SK-N-DZ (cell line): ENCODE data around the gene SMG9.
"Not testable (repeated sequence)": the region's sequence is repeated elsewhere in the genome, so short reads cannot be mapped to it uniquely, and the experiment has no call there.

Experiments
- DNase-seq: peaks from one replicate; pipeline ENCODE4 v3.0.0-alpha.2; 2015; ENCODE audit warnings: low spot score

Gene SMG9

GRCh38 chr19:43780706-43781525, 26.2 kb upstream of the SMG9 start, which contains the start of gene KCNN4:
Gene KCNN4 (minus strand): TSS chr19:43780973. CDS start chr19:43780861, 112 bp downstream.
- DNase-seq = no peak

GRCh38 chr19:43779820-43780219, 25.1 kb upstream of the SMG9 start:
- no peak for DNase-seq

- no peak for DNase-seq
Observed at GRCh38 chr19:43779147-43779819, 24.5 kb upstream of the SMG9 start.

- no peak for DNase-seq
Observed at GRCh38 chr19:43778651-43779050, 23.9 kb upstream of the SMG9 start.

GRCh38 chr19:43777163-43777695, 22.5 kb upstream of the SMG9 start:
- DNase-seq = no peak

GRCh38 chr19:43776286-43776685, 21.5 kb upstream of the SMG9 start:
- no peak for DNase-seq

- no peak for DNase-seq
Observed at GRCh38 chr19:43775299-43775890, 20.6 kb upstream of the SMG9 start.

GRCh38 chr19:43774940-43775258, 20.1 kb upstream of the SMG9 start:
- not testable (repeated sequence) for DNase-seq

- peak; percentile 73 for DNase-seq
Observed at GRCh38 chr19:43774103-43774939, 19.6 kb upstream of the SMG9 start.

- peak; percentile 27 for DNase-seq
Observed at GRCh38 chr19:43773725-43774102, 19.0 kb upstream of the SMG9 start.

GRCh38 chr19:43769256-43769655, 14.5 kb upstream of the SMG9 start:
- no peak for DNase-seq

- DNase-seq = no peak
Observed at GRCh38 chr19:43768273-43769050, 13.7 kb upstream of the SMG9 start.

- no peak for DNase-seq
Observed at GRCh38 chr19:43767818-43768217, 13.1 kb upstream of the SMG9 start.

GRCh38 chr19:43767316-43767715, 12.6 kb upstream of the SMG9 start:
- DNase-seq = no peak

GRCh38 chr19:43766755-43767043, 11.9 kb upstream of the SMG9 start:
- no peak for DNase-seq

GRCh38 chr19:43765109-43765876, 10.5 kb upstream of the SMG9 start:
- DNase-seq = no peak

- DNase-seq = not testable (repeated sequence)
Observed at GRCh38 chr19:43764684-43765083, 9.9 kb upstream of the SMG9 start.

GRCh38 chr19:43763473-43763939, 8.7 kb upstream of the SMG9 start:
- DNase-seq = no peak

- no peak for DNase-seq
Observed at GRCh38 chr19:43762814-43763213, 8.1 kb upstream of the SMG9 start.

- DNase-seq = no peak
Observed at GRCh38 chr19:43760941-43761340, 6.2 kb upstream of the SMG9 start.
